PC-3 (cell line): ENCODE measurements around the gene FLT3. TPM values are rescaled to one million over a fixed set of nuclear protein-coding genes. Genes with fewer than 3 reads are reported as not detected.

ENCODE experiments used
- ATAC-seq: fragments of 200-7000 bp; cut with Tn5 transposase; 2 replicates; pipeline ENCODE4 v1.9.1; 2020; ENCODE audit warnings: mild to moderate bottlenecking, moderate library complexity
- BruUV-seq: library from RNA; stranded (reverse); fragments of 400-500 nt; replicated peaks from 2 replicates; lab custom pipeline; 2021; lab: Mats Ljungman, UMichigan
- CTCF ChIA-PET: fragments of 300-600 bp; sonication (Branson Sonifier 250); formaldehyde crosslinking; loops from one replicate; lab custom pipeline; 2022; ENCODE audit warnings: antibody characterized with exemption; lab: Charles Lee
- POLR2A ChIA-PET: fragments of 300-600 bp; sonication (Branson Sonifier 250); formaldehyde crosslinking; loops from one replicate; lab custom pipeline; 2022; ENCODE audit warnings: antibody characterized with exemption; ENCODE audit not compliant: unreplicated experiment; lab: Charles Lee
- DNase-seq: peaks from one replicate; pipeline ENCODE4 v3.0.0-alpha.2; 2015
- H2AFZ ChIP-seq: fragments of 300-600 bp; sonication (generic); 2 replicates; pipeline ENCODE4 v1.6.0; 2016; ENCODE audit warnings: antibody characterized with exemption, low read length
- H3F3A ChIP-seq: fragments of 300-600 bp; sonication (generic); one replicate; pipeline ENCODE4 v1.6.0; 2017; ENCODE audit warnings: antibody characterized with exemption, low read length, control low read depth, mild to moderate bottlenecking; ENCODE audit not compliant: unreplicated experiment
- H3K27ac ChIP-seq: fragments of 300-600 bp; sonication (generic); 2 replicates; pipeline ENCODE4 v1.5.1; 2016; ENCODE audit warnings: mild to moderate bottlenecking, low read length
- H3K27me3 ChIP-seq: fragments of 300-600 bp; sonication (generic); 2 replicates; pipeline ENCODE4 v1.6.1; 2016; ENCODE audit warnings: low read length, mixed read lengths
- H3K36me3 ChIP-seq: fragments of 300-600 bp; sonication (generic); 2 replicates; pipeline ENCODE4 v1.6.1; 2016; ENCODE audit warnings: low read depth, mixed run types, low read length, mixed read lengths
- H3K4me1 ChIP-seq: fragments of 300-600 bp; sonication (generic); 2 replicates; pipeline ENCODE4 v1.5.1; 2016; ENCODE audit warnings: low read length; ENCODE audit not compliant: insufficient read depth
- H3K4me2 ChIP-seq: fragments of 300-600 bp; sonication (generic); 2 replicates; pipeline ENCODE4 v1.6.0; 2016; ENCODE audit warnings: low read length
- H3K4me3 ChIP-seq: fragments of 300-600 bp; sonication (generic); 2 replicates; pipeline ENCODE4 v1.5.1; 2016; ENCODE audit warnings: mild to moderate bottlenecking, low read length, mixed read lengths
- H3K79me2 ChIP-seq: fragments of 300-600 bp; sonication (generic); 2 replicates; pipeline ENCODE4 v1.6.1; 2017; ENCODE audit warnings: low read length, mixed read lengths
- H3K9ac ChIP-seq: fragments of 300-600 bp; sonication (generic); 2 replicates; pipeline ENCODE4 v1.6.0; 2016; ENCODE audit warnings: mild to moderate bottlenecking, low read length
- H3K9me2 ChIP-seq: fragments of 300-600 bp; sonication (generic); replicated peaks from 2 replicates; pipeline ENCODE4 v1.6.1; 2016; ENCODE audit warnings: mixed run types, low read length, mixed read lengths
- H3K9me3 ChIP-seq: fragments of 300-600 bp; sonication (generic); 2 replicates; pipeline ENCODE4 v1.6.1; 2016; ENCODE audit warnings: low read length, mixed read lengths
- H4K20me1 ChIP-seq: fragments of 300-600 bp; sonication (generic); 2 replicates; pipeline ENCODE4 v1.6.1; 2016; ENCODE audit warnings: low read length, mixed read lengths
- EZH2 ChIP-seq: fragments of 300-600 bp; sonication (generic); IDR thresholded peaks from one replicate; pipeline ENCODE4 v1.6.1; 2017; ENCODE audit warnings: antibody characterized with exemption, mild to moderate bottlenecking, low read length; ENCODE audit not compliant: unreplicated experiment
- EZH2phosphoT487 ChIP-seq: fragments of 300-600 bp; sonication (generic); IDR thresholded peaks from 2 replicates; pipeline ENCODE4 v1.6.1; 2018; ENCODE audit warnings: mild to moderate bottlenecking, antibody characterized with exemption, low read length, borderline replicate concordance
- intact Hi-C: fragments of 100-400 bp; cut with micrococcal nuclease; formaldehyde crosslinking; loops from 2 replicates; pipeline ENCODE4 v1.9.0; 2023
- total RNA-seq: library from RNA; depleted of rRNA; stranded (reverse); fragments of >200 nt; gene quantifications from 2 replicates; pipeline ENCODE4 v1.2.3, GENCODE V29; 2014
- TF ChIP-seq, protein P1 (sequence below): fragments of 300-600 bp; sonication (generic); conservative IDR thresholded peaks from 2 replicates; pipeline ENCODE4 v1.5.1; 2017; ENCODE audit warnings: antibody characterized with exemption, low read depth, mild to moderate bottlenecking, low read length

The FLT3 gene
- total RNA-seq, 1 experiment from 2014 or later, result not detected

DNA sequence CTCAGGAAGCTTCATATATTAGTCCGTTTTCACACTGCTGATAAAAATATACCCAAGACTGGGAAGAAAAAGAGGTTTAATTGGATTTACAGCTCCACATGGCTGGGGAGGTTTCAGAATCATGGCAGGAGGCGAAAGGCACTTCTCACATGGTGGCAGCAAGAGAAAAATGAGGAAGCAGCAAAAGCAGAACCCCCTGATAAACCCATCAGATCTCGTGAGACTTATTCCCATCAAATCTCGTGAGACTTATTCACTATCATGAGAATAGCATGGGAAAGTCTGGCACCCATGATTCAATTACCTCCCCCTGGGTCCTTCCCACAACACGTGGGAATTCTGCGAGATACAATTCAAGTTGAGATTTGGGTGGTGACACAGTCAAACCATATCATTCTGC lies 23.1 kb downstream of the FLT3 start:
- H3K9me3 ChIP-seq, result no peaks in the 10 kb centered on the region
- ChIA-PET POLR2A (no interaction called here), CTCF (no interaction called here)
- intact Hi-C loops, result no loop called here
- no peak overlapping the region for H3K4me3 ChIP-seq
- H3K9ac ChIP-seq, result no peak overlapping the region
- H2AFZ ChIP-seq, result no peak overlapping the region
- no peaks in the 10 kb centered on the region for H3K79me2 ChIP-seq
- no peaks in the 10 kb centered on the region for H3K4me1 ChIP-seq
- 0 out of 2 replicates have a peak, but pooled peaks cover 4% of the 10 kb centered on the region for H3K27me3 ChIP-seq
- ATAC-seq (no peak), DNase-seq (no peak)
- no peak overlapping the region for H3K4me2 ChIP-seq
- H3K27ac ChIP-seq, result no peak overlapping the region
- H3F3A ChIP-seq, result no peaks in the 10 kb centered on the region
- H3K9me2 ChIP-seq, result no peaks in the 10 kb centered on the region
- H3K36me3 ChIP-seq, result no peaks in the 10 kb centered on the region
- TF ChIP-seq EZH2phosphoT487 (no peak), EZH2 (no peak)
- H4K20me1 ChIP-seq, result no peaks in the 10 kb centered on the region
- no TSS peak for BruUV-seq

- H3K4me2 ChIP-seq, result no peak overlapping the region
- no peaks in the 10 kb centered on the region for H3F3A ChIP-seq
- BruUV-seq, result no TSS peak
- no peak overlapping the region for H3K9ac ChIP-seq
- TF ChIP-seq, protein P1, sequence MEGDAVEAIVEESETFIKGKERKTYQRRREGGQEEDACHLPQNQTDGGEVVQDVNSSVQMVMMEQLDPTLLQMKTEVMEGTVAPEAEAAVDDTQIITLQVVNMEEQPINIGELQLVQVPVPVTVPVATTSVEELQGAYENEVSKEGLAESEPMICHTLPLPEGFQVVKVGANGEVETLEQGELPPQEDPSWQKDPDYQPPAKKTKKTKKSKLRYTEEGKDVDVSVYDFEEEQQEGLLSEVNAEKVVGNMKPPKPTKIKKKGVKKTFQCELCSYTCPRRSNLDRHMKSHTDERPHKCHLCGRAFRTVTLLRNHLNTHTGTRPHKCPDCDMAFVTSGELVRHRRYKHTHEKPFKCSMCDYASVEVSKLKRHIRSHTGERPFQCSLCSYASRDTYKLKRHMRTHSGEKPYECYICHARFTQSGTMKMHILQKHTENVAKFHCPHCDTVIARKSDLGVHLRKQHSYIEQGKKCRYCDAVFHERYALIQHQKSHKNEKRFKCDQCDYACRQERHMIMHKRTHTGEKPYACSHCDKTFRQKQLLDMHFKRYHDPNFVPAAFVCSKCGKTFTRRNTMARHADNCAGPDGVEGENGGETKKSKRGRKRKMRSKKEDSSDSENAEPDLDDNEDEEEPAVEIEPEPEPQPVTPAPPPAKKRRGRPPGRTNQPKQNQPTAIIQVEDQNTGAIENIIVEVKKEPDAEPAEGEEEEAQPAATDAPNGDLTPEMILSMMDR, result no peak
- TF ChIP-seq EZH2phosphoT487 (no peak), EZH2 (no peak)
- no peaks in the 10 kb centered on the region for H3K79me2 ChIP-seq
- H3K27me3 ChIP-seq, result peaks cover 23% of the 10 kb centered on the region
- H3K36me3 ChIP-seq, result no peaks in the 10 kb centered on the region
- CTCF ChIA-PET, result no interaction called here
- no peak overlapping the region for H2AFZ ChIP-seq
- POLR2A ChIA-PET, result no interaction called here
- H3K4me3 ChIP-seq, result no peak overlapping the region
- ATAC-seq (no peak), DNase-seq (no peak)
- no peaks in the 10 kb centered on the region for H3K4me1 ChIP-seq
- H4K20me1 ChIP-seq, result no peaks in the 10 kb centered on the region
- intact Hi-C loops, result no loop called here
- no peaks in the 10 kb centered on the region for H3K9me2 ChIP-seq
- no peak overlapping the region for H3K27ac ChIP-seq
- H3K9me3 ChIP-seq, result no peaks in the 10 kb centered on the region
These were observed 29.0 kb downstream of the FLT3 start for GRCh38 chr13:28071424-28071823.

- no peak overlapping the region for H3K9ac ChIP-seq
- DNase-seq (no peak), ATAC-seq (no peak)
- H3K27me3 ChIP-seq, result peaks cover 23% of the 10 kb centered on the region
- ChIA-PET CTCF (no interaction called here), POLR2A (no interaction called here)
- H3K36me3 ChIP-seq, result no peaks in the 10 kb centered on the region
- BruUV-seq, result no TSS peak
- H2AFZ ChIP-seq, result no peak overlapping the region
- H3K4me3 ChIP-seq, result no peak overlapping the region
- intact Hi-C loops, result no loop called here
- H3K9me3 ChIP-seq, result no peaks in the 10 kb centered on the region
- no peaks in the 10 kb centered on the region for H4K20me1 ChIP-seq
- H3K27ac ChIP-seq, result no peak overlapping the region
- no peaks in the 10 kb centered on the region for H3K4me1 ChIP-seq
- no peak for TF ChIP-seq EZH2
- TF ChIP-seq, protein P1, result no peak
- TF ChIP-seq EZH2phosphoT487, result no peak
- no peaks in the 10 kb centered on the region for H3F3A ChIP-seq
- H3K9me2 ChIP-seq, result no peaks in the 10 kb centered on the region
- no peak overlapping the region for H3K4me2 ChIP-seq
- no peaks in the 10 kb centered on the region for H3K79me2 ChIP-seq
These were observed 32.9 kb downstream of the FLT3 start for GRCh38 chr13:28067491-28067890.
